GM12878 (cell line): Measurements from ENCODE around the gene ITPRIP.

Experiments used
- HDAC6 ChIP-seq: fragments of 200-600 bp; sonication (generic); IDR thresholded peaks from one replicate; pipeline ENCODE4 v1.8.0; 2017; ENCODE audit warnings: antibody characterized with exemption; ENCODE audit not compliant: unreplicated experiment
- MTA3 ChIP-seq: IDR thresholded peaks from 2 replicates; pipeline ENCODE4 v1.6.1; 2012; ENCODE audit warnings: low read length, inconsistent platforms, borderline replicate concordance
- STAT1 ChIP-seq: fragments of 450-650 bp; conservative IDR thresholded peaks from 2 replicates; pipeline ENCODE4 v1.6.1; 2014; ENCODE audit warnings: antibody characterized with exemption, mild to moderate bottlenecking
- TAF1 ChIP-seq: IDR thresholded peaks from 2 replicates; pipeline ENCODE4 v1.6.1; 2011; ENCODE audit warnings: mild to moderate bottlenecking, low read depth, low read length, borderline replicate concordance
- USF2 ChIP-seq: IDR thresholded peaks from 2 replicates; pipeline ENCODE4 v1.6.1; 2011; ENCODE audit warnings: low read depth, low read length, improper control_type of control experiment, borderline replicate concordance
- TF ChIP-seq, protein P1 (sequence below): IDR thresholded peaks from 2 replicates; pipeline ENCODE4 v1.6.1; 2012; ENCODE audit warnings: low read depth, low read length, improper control_type of control experiment
- TF ChIP-seq, protein P2 (sequence below), 3 experiments: IDR thresholded peaks in 2 of 3; conservative IDR thresholded peaks in 1 of 3; 2 replicates each; pipeline ENCODE4 v1.5.1; 2011; ENCODE audit warnings: low read depth in 3 of 3, low read length in 3 of 3, mild to moderate bottlenecking in 3 of 3, control low read depth in 2 of 3, moderate library complexity in 2 of 3, inconsistent platforms in 1 of 3, mixed read lengths in 1 of 3; ENCODE audit not compliant: control insufficient read depth in 2 of 3, insufficient read depth in 1 of 3; ENCODE audit errors: extremely low read depth in 1 of 3

GRCh38 chr10:104322416-104322782 lies 15.9 kb downstream of the ITPRIP start:
- TF ChIP-seq HDAC6 (no peak), TAF1 (no peak), USF2 (no peak), MTA3 (no peak), STAT1 (no peak)
- TF ChIP-seq, protein P1, sequence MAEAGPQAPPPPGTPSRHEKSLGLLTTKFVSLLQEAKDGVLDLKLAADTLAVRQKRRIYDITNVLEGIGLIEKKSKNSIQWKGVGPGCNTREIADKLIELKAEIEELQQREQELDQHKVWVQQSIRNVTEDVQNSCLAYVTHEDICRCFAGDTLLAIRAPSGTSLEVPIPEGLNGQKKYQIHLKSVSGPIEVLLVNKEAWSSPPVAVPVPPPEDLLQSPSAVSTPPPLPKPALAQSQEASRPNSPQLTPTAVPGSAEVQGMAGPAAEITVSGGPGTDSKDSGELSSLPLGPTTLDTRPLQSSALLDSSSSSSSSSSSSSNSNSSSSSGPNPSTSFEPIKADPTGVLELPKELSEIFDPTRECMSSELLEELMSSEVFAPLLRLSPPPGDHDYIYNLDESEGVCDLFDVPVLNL, result no peak
- TF ChIP-seq, protein P2, sequence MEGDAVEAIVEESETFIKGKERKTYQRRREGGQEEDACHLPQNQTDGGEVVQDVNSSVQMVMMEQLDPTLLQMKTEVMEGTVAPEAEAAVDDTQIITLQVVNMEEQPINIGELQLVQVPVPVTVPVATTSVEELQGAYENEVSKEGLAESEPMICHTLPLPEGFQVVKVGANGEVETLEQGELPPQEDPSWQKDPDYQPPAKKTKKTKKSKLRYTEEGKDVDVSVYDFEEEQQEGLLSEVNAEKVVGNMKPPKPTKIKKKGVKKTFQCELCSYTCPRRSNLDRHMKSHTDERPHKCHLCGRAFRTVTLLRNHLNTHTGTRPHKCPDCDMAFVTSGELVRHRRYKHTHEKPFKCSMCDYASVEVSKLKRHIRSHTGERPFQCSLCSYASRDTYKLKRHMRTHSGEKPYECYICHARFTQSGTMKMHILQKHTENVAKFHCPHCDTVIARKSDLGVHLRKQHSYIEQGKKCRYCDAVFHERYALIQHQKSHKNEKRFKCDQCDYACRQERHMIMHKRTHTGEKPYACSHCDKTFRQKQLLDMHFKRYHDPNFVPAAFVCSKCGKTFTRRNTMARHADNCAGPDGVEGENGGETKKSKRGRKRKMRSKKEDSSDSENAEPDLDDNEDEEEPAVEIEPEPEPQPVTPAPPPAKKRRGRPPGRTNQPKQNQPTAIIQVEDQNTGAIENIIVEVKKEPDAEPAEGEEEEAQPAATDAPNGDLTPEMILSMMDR (IDR thresholded peaks at IDR 0.05 in 2 of 3, conservative IDR thresholded peaks at IDR 0.05 in 1 of 3; ENCODE audit: control insufficient read depth in 2 of 3, extremely low read depth in 1 of 3, insufficient read depth in 1 of 3, low read depth in 3 of 3, low read length in 3 of 3), result no peak
